ENCODE results near the gene MEG3.

Gene MEG3

DNA sequence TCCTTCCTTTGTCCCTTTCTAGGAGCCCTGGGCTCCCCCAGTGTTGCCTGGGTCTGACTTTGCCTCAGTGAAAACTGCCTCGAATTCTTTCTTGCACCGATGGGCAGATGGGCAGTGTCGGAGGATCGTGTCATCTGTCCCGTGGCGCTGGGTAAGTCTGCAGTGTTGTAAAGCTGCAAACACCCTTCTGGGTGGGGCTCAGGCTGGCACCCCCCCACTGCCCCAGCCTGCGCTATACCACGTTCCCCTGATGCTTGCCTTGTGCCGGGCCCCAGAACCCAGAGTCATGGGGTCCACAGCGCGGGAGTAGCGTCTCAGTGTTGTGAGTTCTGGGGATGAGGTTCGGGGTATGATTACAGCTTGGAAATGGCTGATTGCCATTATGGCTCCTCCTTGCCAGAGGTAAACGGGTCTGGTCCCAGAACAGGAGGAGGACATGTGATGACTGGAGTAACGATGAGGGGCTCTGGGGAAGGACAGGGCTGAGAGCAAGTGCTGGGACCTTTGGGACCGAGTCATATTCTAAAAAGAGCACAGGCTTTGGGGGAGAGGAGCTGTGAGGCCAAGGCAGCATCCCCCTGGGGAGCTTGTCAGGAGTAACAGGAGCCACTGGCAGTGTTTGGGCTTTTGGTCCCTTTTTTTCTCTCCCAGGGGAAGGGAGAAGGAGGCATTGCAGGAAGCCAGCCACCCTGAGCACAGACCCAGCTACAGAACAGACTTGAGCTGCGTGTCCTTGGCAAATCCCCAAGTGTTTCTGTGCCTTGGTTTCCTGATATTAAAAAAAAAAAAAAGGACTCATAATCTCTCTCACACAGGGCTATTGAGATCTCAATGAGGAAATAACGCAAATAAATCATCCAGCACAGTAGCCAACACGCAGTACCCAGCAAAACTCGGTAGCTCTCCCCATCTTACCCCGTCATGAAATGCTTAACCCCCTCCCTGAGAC is 73.3 kb downstream of the MEG3 start:
- DNase-seq, result no peak

DNA sequence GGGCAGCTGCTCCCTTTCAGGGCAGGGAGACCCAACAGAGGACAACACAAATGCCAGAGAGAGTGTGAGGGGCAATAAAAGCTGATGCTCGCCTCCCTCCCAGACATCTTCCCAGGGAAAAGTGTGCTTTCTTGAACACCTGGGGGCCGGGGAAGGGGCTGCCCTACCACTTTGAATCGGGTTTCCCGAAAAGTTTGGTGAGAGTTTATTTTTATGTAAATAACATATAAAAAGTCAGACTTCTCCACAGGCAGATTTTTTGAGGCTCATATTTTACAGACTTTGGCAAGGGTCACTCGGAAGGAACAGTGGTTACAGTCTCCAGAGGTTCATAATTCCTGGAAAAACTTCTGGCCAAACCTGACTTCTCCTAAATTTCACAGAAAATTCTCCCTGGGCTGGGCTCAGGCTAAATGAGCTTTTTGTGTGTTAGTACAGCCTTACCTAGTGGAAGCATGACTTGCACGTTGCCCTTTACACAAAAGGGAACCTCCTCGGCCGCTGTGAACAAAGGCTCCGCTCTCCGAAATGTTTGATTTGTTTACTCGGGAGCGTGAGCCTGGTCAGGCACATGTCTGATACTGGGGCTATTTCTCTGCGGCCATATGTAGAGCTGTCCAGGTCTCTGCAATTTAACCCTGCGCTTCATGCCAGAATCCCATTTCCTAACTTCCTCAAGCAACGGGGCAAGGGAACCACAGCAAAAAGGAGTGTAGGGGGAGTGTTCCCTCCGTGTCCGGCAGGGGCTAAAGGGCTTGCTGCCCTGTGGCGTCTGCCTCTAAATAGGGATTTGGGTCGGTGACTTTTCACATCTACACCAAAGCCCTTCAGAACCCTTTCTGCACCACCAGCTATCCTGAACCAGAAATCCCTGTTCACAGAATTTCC is 74.2 kb downstream of the MEG3 start:
- DNase-seq, result no peak

DNA sequence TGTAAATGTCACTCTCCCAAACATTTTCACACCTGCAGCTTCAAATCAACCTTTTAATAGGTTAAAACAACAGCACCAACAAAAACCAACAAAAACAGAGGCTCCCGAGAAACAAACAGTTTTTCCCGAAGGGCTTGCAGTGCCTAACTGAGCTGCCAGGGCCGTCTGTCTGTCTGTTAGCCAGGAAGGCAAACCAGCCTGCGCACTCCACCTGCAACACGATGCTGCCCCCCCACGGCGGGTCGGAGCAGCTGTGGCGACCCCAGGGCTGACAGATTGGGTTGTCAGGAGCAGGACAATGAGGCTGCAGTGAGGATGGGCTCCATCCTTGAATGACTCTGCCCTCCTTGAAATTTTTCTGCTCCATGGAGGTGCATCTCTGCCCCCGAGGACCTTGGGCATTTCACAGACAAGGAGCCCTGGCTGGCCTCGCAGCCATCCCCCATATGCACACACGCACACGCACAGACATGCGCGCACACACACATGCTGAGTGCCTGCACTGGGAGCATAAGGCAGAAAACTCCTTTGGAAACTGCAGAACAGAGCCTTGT is 75.0 kb downstream of the MEG3 start:
- DNase-seq, result no peak

DNA sequence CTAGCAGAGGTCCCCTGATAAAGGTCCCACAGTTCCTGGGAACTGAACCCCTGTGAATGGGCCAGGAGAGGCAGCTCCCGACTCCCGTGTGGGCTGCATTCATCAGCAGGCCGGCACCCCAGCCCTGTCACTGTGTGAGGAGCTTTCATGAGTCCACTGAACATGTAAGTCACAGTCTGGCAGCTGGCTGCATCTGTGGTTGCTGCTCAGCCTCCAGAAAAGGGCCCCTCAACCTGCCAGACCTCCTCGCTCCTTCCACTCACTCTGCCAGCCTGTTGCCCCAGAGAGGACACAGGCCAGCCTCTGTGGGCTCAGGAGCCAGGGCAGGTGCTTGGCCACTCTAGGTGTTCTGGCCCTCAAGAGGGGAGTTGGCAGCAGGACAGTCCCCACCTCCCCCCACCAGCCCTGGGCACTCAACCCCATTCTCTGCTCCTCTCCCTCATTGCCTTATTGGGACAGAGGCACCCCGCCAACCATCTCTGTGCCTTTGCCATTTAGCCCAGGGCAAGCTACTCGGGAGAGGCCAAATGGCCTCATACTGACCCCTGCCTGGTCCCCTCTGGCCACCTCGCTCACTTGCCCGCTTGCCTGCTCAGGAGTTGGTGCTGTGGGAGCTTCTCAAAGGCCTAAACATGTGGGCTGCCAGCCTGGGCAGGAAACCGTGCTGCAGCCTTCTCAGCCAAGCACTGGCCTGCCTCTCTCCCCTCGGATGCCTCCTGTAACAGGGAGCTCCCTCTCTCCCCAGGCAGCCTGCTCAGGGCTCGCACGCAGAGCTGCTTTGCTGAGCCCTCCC is 75.7 kb downstream of the MEG3 start:
- DNase-seq, result no peak

DNA sequence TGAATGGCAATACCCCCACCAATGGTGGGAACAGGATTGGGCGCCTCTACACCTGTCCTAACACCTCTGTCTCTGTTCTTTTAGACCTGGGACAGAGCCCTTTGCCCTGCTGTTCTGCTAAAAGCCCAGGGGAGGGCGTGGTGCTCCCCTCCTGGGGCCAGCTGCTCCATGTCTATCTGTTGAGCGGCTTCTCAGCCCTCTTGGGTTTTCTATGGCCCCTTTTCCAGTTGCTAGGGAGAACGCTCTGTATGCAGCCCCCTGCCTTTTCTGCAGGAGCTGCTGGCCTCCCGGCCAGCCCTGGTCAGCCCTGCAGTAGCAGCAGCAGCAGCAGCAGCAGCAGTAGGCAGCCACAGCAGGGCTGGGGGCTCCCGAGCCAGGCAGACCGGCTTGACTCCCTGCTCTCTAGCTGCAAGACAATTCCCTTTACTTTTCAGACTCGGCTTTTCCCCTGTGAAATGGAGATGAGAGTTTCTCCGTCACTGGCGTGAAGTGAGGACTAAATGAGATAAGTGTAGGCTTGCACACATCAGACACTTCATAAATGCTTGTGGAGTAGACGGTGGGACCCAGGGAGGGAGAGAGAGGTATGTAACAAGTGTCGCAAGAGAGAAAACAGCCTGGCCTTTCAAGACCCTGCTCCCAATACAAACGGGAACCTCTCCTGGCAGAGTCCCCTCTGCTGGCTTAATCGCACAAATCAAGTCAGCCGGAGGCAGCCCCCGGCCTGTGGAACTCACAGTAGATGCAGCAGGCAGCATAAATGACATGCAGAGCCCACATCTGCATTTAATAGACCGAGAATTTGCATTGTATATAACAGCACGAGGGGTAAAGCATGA is 76.6 kb downstream of the MEG3 start:
- DNase-seq, result no peak

DNA sequence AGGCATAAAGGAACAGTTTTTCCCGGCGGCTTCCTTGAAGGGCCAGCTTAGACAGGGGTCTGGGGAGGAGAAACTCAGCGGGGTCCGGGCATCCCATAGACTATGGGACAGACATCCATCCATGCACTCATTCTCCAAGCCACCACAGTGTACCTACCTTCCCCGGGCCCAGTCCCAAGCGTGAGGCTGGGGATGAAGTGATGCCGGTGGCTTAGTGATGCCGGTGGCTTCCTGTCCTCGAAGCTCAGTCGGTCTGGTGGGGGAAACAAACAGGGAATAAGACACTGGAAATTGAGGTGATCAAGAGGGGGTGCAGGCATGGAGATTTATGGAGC is 77.2 kb downstream of the MEG3 start:
- no peak for DNase-seq

DNA sequence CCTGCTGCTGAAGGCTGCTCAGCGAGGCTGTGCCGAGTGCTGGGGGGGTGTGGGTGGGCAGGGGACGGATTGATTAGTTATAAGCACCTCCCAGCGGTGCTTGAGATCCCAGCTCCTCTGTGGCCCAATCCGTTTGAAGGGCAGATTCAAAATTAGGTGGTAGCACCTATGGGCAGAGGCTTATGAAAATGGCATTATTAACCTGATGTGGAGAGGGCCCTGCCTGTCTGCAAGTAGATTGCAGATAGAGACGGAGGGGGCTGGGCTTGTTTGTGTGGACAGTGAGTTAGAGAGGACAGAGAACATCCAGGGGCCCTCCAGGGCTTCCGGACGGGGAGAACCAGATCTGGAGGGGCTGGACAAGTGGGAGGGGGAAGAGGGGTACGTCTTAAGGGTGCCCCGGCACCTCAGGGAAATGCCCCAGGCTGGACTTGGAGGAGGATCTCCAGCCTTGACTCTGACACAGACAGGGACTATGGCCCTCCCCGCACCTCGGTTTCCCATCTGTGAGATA is 77.8 kb downstream of the MEG3 start, which contains the start of gene RTL1:
TSS of gene RTL1 (minus strand) at position 51 of the 514 bp plus-strand sequence. CDS start 18,934 bp downstream, outside the sequence.
- no peak for DNase-seq

DNA sequence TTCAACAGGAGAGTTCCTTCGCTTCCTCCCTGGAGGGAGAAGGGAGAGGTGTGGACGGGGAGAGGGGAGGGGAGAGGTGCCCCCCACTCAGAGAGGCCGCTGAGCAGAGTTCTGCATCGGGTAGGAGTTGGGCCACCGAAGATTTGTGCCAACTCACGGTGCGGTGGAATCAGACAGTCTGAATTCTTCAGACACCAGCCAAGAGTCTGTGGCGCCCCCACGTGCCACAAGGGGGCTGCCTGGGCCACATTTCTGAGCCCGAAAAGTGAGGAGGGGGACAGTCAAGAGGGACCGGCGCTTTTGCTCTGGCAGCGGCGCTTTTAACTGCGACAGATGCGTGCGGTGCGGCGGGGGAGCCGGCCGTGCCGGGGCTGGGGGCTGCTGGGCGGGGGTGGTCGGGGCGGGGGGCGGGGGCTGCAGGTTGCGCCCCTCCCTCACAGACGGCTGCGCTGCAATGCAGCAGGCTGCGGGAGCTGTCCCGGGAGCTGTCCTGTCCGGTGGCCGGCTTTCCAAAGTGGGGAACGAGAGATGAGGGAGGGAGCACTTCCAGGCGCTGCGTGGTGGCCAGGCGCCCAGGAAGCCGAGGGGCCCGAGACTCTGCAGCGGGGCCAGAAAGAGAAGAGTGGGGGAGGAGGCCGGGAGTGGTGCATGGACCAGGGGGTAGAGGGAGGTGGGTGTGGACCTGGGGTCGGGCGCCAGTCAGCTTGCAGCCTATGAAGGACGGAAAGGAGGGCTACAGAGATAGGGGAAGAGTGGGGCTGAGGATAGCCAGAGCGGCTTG is 78.6 kb downstream of the MEG3 start:
- DNase-seq, result no peak

DNA sequence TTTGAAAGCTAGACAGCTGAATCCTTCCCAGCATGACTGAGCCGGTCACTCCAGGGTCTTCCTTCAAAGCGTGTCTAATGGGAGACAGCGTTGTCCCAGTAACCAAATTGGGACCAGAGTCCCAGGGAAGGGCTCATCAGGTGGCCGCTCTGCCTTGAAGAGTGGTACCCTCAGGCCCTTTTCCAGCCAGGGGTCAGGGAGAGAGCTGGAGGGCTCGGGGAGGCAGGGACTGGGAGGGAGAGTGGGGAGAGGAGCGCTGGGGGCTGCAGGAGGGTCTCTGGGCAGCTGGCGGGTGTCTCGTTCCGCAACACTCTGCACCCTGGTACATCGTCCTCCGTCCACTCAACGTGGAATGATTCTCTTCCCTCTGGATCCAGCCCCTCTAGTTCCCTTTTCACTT is 79.2 kb downstream of the MEG3 start:
- no peak for DNase-seq

DNA sequence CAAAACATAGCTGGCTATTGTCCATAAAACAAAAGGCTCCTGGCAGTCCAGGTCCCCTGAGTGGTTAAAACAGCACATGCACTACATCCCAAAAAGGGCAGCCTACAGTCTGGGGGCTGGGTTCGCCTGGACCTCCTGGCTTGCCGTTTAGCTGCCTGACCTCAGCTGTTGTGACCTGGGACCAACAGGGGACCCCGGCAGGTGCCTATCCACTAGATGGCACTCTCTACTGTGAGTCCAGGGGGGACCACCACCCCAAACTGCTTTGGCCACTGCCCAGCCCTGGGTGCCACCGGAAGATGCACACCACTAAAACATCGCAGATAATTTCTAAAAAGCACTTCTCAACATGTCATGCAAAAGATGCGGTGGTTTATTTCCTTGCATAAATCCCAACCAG is 80.5 kb downstream of the MEG3 start:
- DNase-seq, result no peak

DNA sequence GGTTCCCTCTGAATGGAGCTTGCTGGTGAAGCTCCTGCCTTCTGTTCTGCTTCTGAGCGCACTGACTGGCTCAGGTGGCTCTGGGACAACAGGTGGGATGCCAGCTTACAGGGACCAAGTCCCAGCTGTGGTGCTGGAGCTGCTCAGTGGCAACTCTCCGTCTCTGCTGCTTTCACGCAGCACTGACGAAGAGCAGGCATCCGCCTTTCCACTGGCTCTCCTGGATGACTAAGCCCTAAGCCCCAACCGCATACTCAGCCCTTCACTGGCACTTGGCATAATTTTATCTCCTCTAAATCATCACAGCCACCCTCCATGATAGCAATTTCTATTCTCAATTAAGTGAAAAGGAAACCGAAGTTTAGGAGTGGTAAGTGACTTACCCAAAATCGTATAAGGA is 81.3 kb downstream of the MEG3 start:
- DNase-seq, result no peak

DNA sequence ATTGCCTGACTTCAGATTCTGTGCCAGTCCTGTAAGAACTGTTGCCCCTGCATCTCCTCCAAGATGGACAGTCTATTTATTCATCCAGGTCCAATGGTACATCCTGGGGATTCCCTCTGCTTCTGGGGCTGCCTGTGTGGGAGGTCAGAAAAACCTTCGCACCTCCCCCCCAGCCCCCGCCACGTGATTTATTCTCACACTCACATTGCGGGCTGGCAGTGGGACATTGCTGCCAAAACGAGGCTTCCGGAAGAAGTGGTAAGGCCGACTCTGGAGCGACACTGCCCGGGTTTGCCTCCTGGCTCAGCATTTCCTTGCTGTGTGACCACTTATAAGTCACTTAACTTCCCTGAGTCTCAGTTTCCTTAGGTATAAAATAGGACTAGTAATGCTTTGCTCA is 83.5 kb downstream of the MEG3 start:
- DNase-seq, result no peak
